Thoracic aorta (tissue), 2 donors: ENCODE results near the gene RAMAC. TPM values are rescaled to one million over a fixed set of nuclear protein-coding genes. Genes with fewer than 3 reads are reported as not detected.

Experiments used
- ATAC-seq: fragments of 150-250 bp; one replicate; pipeline ENCODE4 v1.8.0; 2017; ENCODE audit warnings: low read depth; ENCODE audit not compliant: insufficient number of reproducible peaks, low FRiP score
- DNase-seq: peaks from one replicate; pipeline ENCODE4 v3.0.0-alpha.2; 2020; ENCODE audit warnings: low spot score
- H3K27ac ChIP-seq, 2 donors: fragments of 200-600 bp; sonication (generic); 1 replicate in 1 of 2; 2 replicates in 1 of 2; pipeline ENCODE4 v1.5.1; 2016; ENCODE audit warnings: mild to moderate bottlenecking in 2 of 2, moderate library complexity in 2 of 2
- H3K27me3 ChIP-seq: fragments of 200-600 bp; sonication (generic); replicated peaks from 2 replicates; pipeline ENCODE4 v1.6.0; 2016; ENCODE audit warnings: mild to moderate bottlenecking; ENCODE audit not compliant: insufficient read depth
- H3K36me3 ChIP-seq: fragments of 200-600 bp; sonication (generic); one replicate; pipeline ENCODE4 v1.5.1; 2016
- H3K4me1 ChIP-seq, 2 donors: fragments of 200-600 bp; sonication (generic); 1 replicate in 1 of 2; 2 replicates in 1 of 2; pipeline versions ENCODE4 v1.5.1 to v1.6.0; 2016; ENCODE audit warnings: low read depth in 2 of 2, mild to moderate bottlenecking in 1 of 2; ENCODE audit not compliant: control insufficient read depth in 1 of 2
- H3K4me3 ChIP-seq: fragments of 200-600 bp; sonication (generic); 2 replicates; pipeline ENCODE4 v1.5.1; 2016; ENCODE audit warnings: mild to moderate bottlenecking
- H3K9me3 ChIP-seq: fragments of 200-600 bp; sonication (generic); 2 replicates; pipeline ENCODE4 v1.5.1; 2016
- CTCF ChIP-seq: fragments of 200-600 bp; sonication (generic); IDR thresholded peaks from one replicate; pipeline ENCODE4 v1.5.1; 2019; ENCODE audit warnings: antibody characterized with exemption
- total RNA-seq, 2 donors: library from RNA; depleted of rRNA; stranded (reverse); fragments of >200 nt; gene quantifications; one replicate each; pipeline versions ENCODE4 v1.1.0 to v1.2.3, GENCODE V29; 2016

The RAMAC gene
- total RNA-seq, 2 donors from 2014 or later, result 15.1 to 15.6 TPM

DNA sequence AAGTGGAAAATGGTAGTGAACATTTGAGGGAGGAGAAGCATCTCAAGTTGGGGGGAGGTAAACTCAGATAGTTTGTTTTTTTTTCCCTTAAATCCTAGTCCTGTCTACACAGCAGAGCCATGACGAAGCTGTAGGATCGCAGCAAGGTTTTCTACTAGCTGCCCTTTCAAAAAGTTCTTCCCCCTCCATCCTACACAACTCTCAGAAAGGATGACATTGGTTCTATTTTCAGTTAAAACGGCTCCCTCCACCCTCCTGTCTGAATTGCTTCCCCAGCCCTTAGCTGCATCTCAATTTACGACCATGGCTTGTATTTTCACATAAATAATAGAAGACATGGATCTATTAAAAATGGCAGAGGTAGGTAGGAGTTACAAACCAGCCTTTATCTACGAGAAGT, 35.7 kb upstream of the RAMAC start:
- TF ChIP-seq CTCF, result no peak
- Histone ChIP-seq H3K4me3 (no peak overlapping the region), H3K27me3 (no peaks in the 10 kb centered on the region), H3K36me3 (no peaks in the 10 kb centered on the region), H3K27ac (no peak overlapping the region), H3K4me1 (peaks cover 0 to 5% of the 10 kb centered on the region in 2 donors), H3K9me3 (no peaks in the 10 kb centered on the region)
- ATAC-seq (no peak), DNase-seq (no peak)

DNA sequence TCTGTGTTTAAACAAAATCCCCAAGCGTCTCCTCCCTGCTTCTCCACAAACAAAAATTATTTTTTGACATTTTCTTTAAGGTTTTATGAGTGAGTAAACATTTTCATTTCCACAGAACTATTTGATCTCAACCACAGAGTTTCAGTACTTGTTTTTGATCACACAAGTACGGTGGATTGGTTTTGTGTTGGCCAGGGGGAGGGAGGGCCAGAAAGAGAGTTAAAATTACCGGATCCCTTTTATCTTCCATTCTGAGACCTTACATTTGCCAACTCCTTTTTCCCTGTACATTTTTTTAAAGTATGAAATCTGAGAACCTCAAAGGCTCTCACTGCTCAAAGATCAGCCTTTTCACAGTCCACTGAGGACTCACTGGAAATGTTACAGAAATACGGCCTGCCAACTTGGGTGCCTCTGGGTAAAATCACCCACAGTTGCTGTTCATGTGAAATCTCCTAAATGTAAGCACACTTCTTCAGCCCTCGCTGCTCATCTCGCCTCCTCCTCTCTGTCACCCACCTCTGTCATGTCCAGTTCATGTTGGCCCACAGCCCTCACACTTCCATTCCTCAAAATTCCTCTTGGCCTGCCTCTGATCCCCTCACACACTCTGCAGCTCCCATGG, 35.2 kb upstream of the RAMAC start:
- Histone ChIP-seq H3K27ac (no peak overlapping the region), H3K27me3 (no peaks in the 10 kb centered on the region), H3K4me3 (no peak overlapping the region), H3K4me1 (peaks cover 0 to 5% of the 10 kb centered on the region in 2 donors), H3K9me3 (no peaks in the 10 kb centered on the region), H3K36me3 (no peaks in the 10 kb centered on the region)
- no peak for ATAC-seq
- DNase-seq, result no peak
- TF ChIP-seq CTCF, result no peak

- no peaks in the 10 kb centered on the region for H3K27me3 ChIP-seq
- H3K9me3 ChIP-seq, result no peaks in the 10 kb centered on the region
- H3K36me3 ChIP-seq, result no peaks in the 10 kb centered on the region
- H3K4me1 ChIP-seq, result peaks cover 0 to 5% of the 10 kb centered on the region in 2 donors
- no peak overlapping the region for H3K27ac ChIP-seq
- TF ChIP-seq CTCF, result no peak
- peak overlapping the region; percentile 68 for H3K4me3 ChIP-seq
- ATAC-seq (no peak), DNase-seq (no peak)
These were observed 34.4 kb upstream of the RAMAC start for GRCh38 chr15:82951472-82952157.

- Histone ChIP-seq H3K36me3 (no peaks in the 10 kb centered on the region), H3K27me3 (no peaks in the 10 kb centered on the region), H3K27ac (no peak within 1 kb of the TSS), H3K4me3 (peak within 1 kb of the TSS; percentile 68), H3K4me1 (peaks cover 0 to 5% of the 10 kb centered on the region in 2 donors), H3K9me3 (no peaks in the 10 kb centered on the region)
- no peak for TF ChIP-seq CTCF
- DNase-seq (no peak), ATAC-seq (no peak)
These were observed 33.6 kb upstream of the RAMAC start, which contains the start of gene HOMER2 for GRCh38 chr15:82952158-82953081. Gene HOMER2, minus strand, starts transcription at chr15:82952720. Its CDS starts 185 bp downstream, at chr15:82952535.

DNA sequence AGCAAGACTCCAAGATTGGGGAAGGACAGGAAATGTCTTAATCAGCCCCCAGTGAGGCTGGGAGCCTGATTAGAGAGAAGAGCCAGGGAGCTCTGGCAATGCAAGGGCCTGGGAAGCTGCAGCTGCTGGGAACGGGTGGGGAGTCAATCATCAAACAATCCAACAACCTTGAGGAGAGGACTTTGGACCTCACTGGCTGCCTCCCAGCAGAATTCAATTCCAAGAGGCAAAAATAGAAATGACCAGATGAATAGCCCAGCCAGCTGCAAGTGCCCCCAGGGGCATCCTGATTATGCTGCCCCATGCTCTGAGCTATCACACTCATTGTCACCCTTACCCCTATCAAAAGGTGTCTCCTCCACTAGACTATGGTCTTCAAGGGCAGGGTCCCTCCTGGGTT, 27.4 kb upstream of the RAMAC start:
- no peak overlapping the region for H3K4me3 ChIP-seq
- H3K27ac ChIP-seq, result no peak overlapping the region
- H3K9me3 ChIP-seq, result no peaks in the 10 kb centered on the region
- no peaks in the 10 kb centered on the region for H3K4me1 ChIP-seq
- ATAC-seq (no peak), DNase-seq (no peak)
- TF ChIP-seq CTCF, result no peak
- no peaks in the 10 kb centered on the region for H3K27me3 ChIP-seq
- no peaks in the 10 kb centered on the region for H3K36me3 ChIP-seq
